Muscle layer of duodenum (tissue), 2 donors: ENCODE data around the gene HYCC2.

Source experiments
- H3K27ac ChIP-seq: one replicate; pipeline ENCODE4 v1.7.0; 2013; ENCODE audit warnings: mild to moderate bottlenecking, low read length
- H3K27me3 ChIP-seq: one replicate; pipeline ENCODE4 v1.7.0; 2013; ENCODE audit warnings: low read depth, mild to moderate bottlenecking, control low read depth, low read length
- H3K36me3 ChIP-seq, 2 donors: one replicate each; pipeline ENCODE4 v1.7.0; 2013; ENCODE audit warnings: low read length in 2 of 2, control low read depth in 1 of 2, mild to moderate bottlenecking in 1 of 2; ENCODE audit not compliant: insufficient read depth in 2 of 2, control insufficient read depth in 1 of 2
- H3K4me1 ChIP-seq, 2 donors: one replicate each; pipeline ENCODE4 v1.7.0; 2013; ENCODE audit warnings: low read length in 2 of 2, mild to moderate bottlenecking in 2 of 2, control low read depth in 1 of 2, moderate library complexity in 1 of 2; ENCODE audit not compliant: insufficient read depth in 2 of 2, control insufficient read depth in 1 of 2
- H3K4me3 ChIP-seq, 2 donors: one replicate each; pipeline ENCODE4 v1.7.0; 2013; ENCODE audit warnings: low read length in 2 of 2, low read depth in 1 of 2, mild to moderate bottlenecking in 1 of 2
- H3K9me3 ChIP-seq, 2 donors: one replicate each; pipeline ENCODE4 v1.7.0; 2013; ENCODE audit warnings: low read length in 2 of 2, control low read depth in 1 of 2, mild to moderate bottlenecking in 1 of 2; ENCODE audit not compliant: control insufficient read depth in 1 of 2
- donor health status: healthy.

The HYCC2 gene

GRCh38 chr2:201110615-201111014 is 39.1 kb upstream of the HYCC2 start:
- Histone ChIP-seq H3K4me3 (no peak overlapping the region), H3K9me3 (no peaks in the 10 kb centered on the region), H3K27me3 (no peaks in the 10 kb centered on the region), H3K36me3 (no peaks in the 10 kb centered on the region), H3K4me1 (no peaks in the 10 kb centered on the region), H3K27ac (no peak overlapping the region)

- Histone ChIP-seq H3K27ac (no peak overlapping the region), H3K36me3 (no peaks in the 10 kb centered on the region), H3K9me3 (no peaks in the 10 kb centered on the region), H3K27me3 (no peaks in the 10 kb centered on the region), H3K4me3 (no peak overlapping the region), H3K4me1 (no peaks in the 10 kb centered on the region)
Measured at GRCh38 chr2:201109186-201109585, 37.7 kb upstream of the HYCC2 start.

GRCh38 chr2:201108341-201108740 is 36.9 kb upstream of the HYCC2 start:
- Histone ChIP-seq H3K36me3 (no peaks in the 10 kb centered on the region), H3K4me1 (no peaks in the 10 kb centered on the region), H3K9me3 (no peaks in the 10 kb centered on the region), H3K4me3 (no peak overlapping the region), H3K27ac (no peak overlapping the region), H3K27me3 (no peaks in the 10 kb centered on the region)

GRCh38 chr2:201107624-201108023 is 36.2 kb upstream of the HYCC2 start:
- Histone ChIP-seq H3K27me3 (no peaks in the 10 kb centered on the region), H3K27ac (no peak overlapping the region), H3K4me1 (no peaks in the 10 kb centered on the region), H3K36me3 (no peaks in the 10 kb centered on the region), H3K9me3 (no peaks in the 10 kb centered on the region), H3K4me3 (no peak overlapping the region)

GRCh38 chr2:201105759-201106158 is 34.3 kb upstream of the HYCC2 start:
- Histone ChIP-seq H3K4me3 (no peak overlapping the region), H3K4me1 (no peaks in the 10 kb centered on the region), H3K9me3 (no peaks in the 10 kb centered on the region), H3K27ac (no peak overlapping the region), H3K27me3 (no peaks in the 10 kb centered on the region), H3K36me3 (no peaks in the 10 kb centered on the region)

DNA sequence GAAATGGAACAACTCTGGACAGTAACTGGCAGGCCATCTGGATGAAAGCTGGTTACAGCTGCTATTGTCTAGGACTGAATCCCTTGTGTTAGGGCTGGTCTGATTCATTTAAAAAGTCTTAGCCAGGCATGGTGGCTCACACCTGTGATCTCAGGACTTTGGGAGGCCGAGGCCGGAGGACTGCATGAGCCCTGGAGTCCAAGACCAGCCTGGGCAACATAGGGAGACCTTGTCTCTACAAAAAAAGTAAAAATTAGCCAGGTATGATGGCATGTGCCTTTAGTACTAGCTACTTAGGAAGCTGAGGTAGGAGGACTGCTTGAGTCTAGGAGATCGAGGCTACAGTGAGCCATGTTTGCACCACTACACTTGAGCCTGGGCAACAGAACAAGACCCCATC is 29.0 kb upstream of the HYCC2 start:
- no peaks in the 10 kb centered on the region for H3K4me1 ChIP-seq
- H3K27ac ChIP-seq = no peak overlapping the region
- H3K4me3 ChIP-seq = no peak overlapping the region
- H3K9me3 ChIP-seq = no peaks in the 10 kb centered on the region
- H3K36me3 ChIP-seq = no peaks in the 10 kb centered on the region
- H3K27me3 ChIP-seq = no peaks in the 10 kb centered on the region

GRCh38 chr2:201093573-201093972 is 22.1 kb upstream of the HYCC2 start:
- H3K4me1 ChIP-seq = no peaks in the 10 kb centered on the region
- no peak overlapping the region for H3K4me3 ChIP-seq
- no peaks in the 10 kb centered on the region for H3K27me3 ChIP-seq
- no peaks in the 10 kb centered on the region for H3K9me3 ChIP-seq
- no peaks in the 10 kb centered on the region for H3K36me3 ChIP-seq
- no peak overlapping the region for H3K27ac ChIP-seq

- Histone ChIP-seq H3K27me3 (no peaks in the 10 kb centered on the region), H3K9me3 (no peaks in the 10 kb centered on the region), H3K36me3 (peaks cover 0 to 3% of the 10 kb centered on the region in 2 donors), H3K4me3 (no peak overlapping the region), H3K4me1 (no peaks in the 10 kb centered on the region), H3K27ac (no peak overlapping the region)
Measured at GRCh38 chr2:201090574-201090973, 19.1 kb upstream of the HYCC2 start.

DNA sequence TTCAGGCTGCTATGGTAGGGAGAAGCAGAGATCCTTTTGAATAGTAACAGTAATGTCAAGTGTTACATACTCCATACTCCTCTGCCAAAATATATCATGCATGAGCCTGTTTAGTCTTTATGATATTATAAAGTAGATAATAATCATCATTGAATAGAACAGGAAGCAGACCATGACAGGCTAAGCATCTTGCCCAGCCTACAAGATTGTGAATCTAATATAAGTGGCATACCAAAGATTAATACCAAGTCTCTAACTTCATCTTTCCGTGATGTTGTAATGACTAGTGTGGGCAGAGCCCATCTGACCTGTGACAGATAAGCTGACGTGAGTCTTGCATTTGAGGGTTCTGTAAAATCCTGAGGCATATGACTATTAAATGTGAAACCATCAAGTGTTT is 13.4 kb upstream of the HYCC2 start:
- no peaks in the 10 kb centered on the region for H3K9me3 ChIP-seq
- H3K27ac ChIP-seq = no peak overlapping the region
- peaks cover 12 to 15% of the 10 kb centered on the region in 2 donors for H3K36me3 ChIP-seq
- no peaks in the 10 kb centered on the region for H3K4me1 ChIP-seq
- H3K27me3 ChIP-seq = no peaks in the 10 kb centered on the region
- H3K4me3 ChIP-seq = no peak overlapping the region

GRCh38 chr2:201074996-201075395 is 3.5 kb upstream of the HYCC2 start:
- Histone ChIP-seq H3K27me3 (no peaks in the 10 kb centered on the region), H3K4me3 (no peak overlapping the region), H3K27ac (no peak overlapping the region), H3K4me1 (peaks cover 0 to 26% of the 10 kb centered on the region in 2 donors), H3K36me3 (peaks cover 6 to 13% of the 10 kb centered on the region in 2 donors), H3K9me3 (no peaks in the 10 kb centered on the region)

DNA sequence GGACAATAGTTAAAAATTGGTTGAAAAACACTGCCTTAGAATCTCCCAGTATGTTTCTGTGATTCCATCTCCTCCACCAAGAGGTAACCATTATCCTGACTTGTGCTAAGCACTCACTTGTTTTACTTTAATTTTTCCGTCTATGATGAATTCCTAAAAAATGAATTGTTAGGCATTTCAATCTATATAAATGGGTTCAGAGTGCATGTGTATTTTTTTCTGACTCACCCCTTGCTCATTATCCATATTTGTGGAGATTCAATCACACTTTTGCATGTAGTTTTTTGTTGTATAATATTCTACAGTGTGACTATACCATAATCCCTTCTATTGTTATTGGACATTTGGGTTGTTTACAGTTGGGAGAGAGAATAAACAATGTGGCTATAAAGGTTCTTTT is 1.6 kb upstream of the HYCC2 start:
- Histone ChIP-seq H3K4me3 (peak overlapping the region in 1 of 2 donors; percentile 98), H3K27ac (no peak overlapping the region), H3K36me3 (no peaks in the 10 kb centered on the region), H3K27me3 (no peaks in the 10 kb centered on the region), H3K9me3 (no peaks in the 10 kb centered on the region), H3K4me1 (peaks cover 14 to 34% of the 10 kb centered on the region in 2 donors)

GRCh38 chr2:201072201-201072530 is 695 bp upstream of the HYCC2 start:
- Histone ChIP-seq H3K36me3 (no peaks in the 10 kb centered on the region), H3K27me3 (no peaks in the 10 kb centered on the region), H3K27ac (peak overlapping the region; percentile 97), H3K4me1 (peaks cover 14 to 41% of the 10 kb centered on the region in 2 donors), H3K9me3 (no peaks in the 10 kb centered on the region), H3K4me3 (peak overlapping the region; percentile 98 to 100)
